ENCODE measurements around the gene STK25. TPM values are rescaled to one million over a fixed set of nuclear protein-coding genes. Genes with fewer than 3 reads are reported as not detected.

Gene STK25
- total RNA-seq, 2 experiments from 2014 or later: 120 to 201 TPM

GRCh38 chr2:241547781-241548450 is 39.5 kb upstream of the STK25 start:
- ChIA-PET CTCF (ENCODE audit: unreplicated experiment) (no interaction called here), POLR2A (no interaction called here)
- Histone ChIP-seq H4K20me1 (ENCODE audit: insufficient read depth, low read length) (no peaks in the 10 kb centered on the region), H2AFZ (ENCODE audit: low read length) (no peak overlapping the region), H3K79me2 (ENCODE audit: insufficient read depth, low read depth, low read length) (no peaks in the 10 kb centered on the region), H3K4me2 (ENCODE audit: low read length) (no peak overlapping the region), H3K27ac (ENCODE audit: low read depth, low read length, poor library complexity, severe bottlenecking) (no peak overlapping the region), H3K9me3 (ENCODE audit: low read length) (no peaks in the 10 kb centered on the region), H3K4me1 (ENCODE audit: insufficient read depth, low read length, poor library complexity, severe bottlenecking) (no peaks in the 10 kb centered on the region), H3K9me2 (ENCODE audit: insufficient read depth, low read length) (no peaks in the 10 kb centered on the region), H3K4me3 (ENCODE audit: low read depth, low read length, poor library complexity, severe bottlenecking) (no peak overlapping the region), H3K36me3 (ENCODE audit: insufficient read depth, low read length) (no peaks in the 10 kb centered on the region)
- TF ChIP-seq EZH2phosphoT487 (IDR thresholded peaks at IDR 0.05; ENCODE audit: borderline replicate concordance, low read depth, low read length) (no peak), CTCF (conservative IDR thresholded peaks at IDR 0.05; ENCODE audit: low read length) (no peak)
- intact Hi-C loops (cut with micrococcal nuclease; ENCODE audit: unreplicated experiment): no loop called here
- DNase-seq (ENCODE audit: low spot score): no peak
- no TSS peak for BruUV-seq (replicated peaks)

- no TSS peak for BruUV-seq (replicated peaks)
- CTCF ChIA-PET (ENCODE audit: unreplicated experiment): no interaction called here
- H3K4me2 ChIP-seq (ENCODE audit: low read length): no peak overlapping the region
Measured at GRCh38 chr2:241546771-241547498, 38.6 kb upstream of the STK25 start.

More at GRCh38 chr2:241546771-241547498, 38.6 kb upstream of the STK25 start:
- no peaks in the 10 kb centered on the region for H3K4me1 ChIP-seq (ENCODE audit: insufficient read depth, low read length, poor library complexity, severe bottlenecking)
- H2AFZ ChIP-seq (ENCODE audit: low read length): no peak overlapping the region
- H3K27ac ChIP-seq (ENCODE audit: low read depth, low read length, poor library complexity, severe bottlenecking): no peak overlapping the region
- no peaks in the 10 kb centered on the region for H4K20me1 ChIP-seq (ENCODE audit: insufficient read depth, low read length)
- intact Hi-C loops (cut with micrococcal nuclease; ENCODE audit: unreplicated experiment): no loop called here
- no peaks in the 10 kb centered on the region for H3K36me3 ChIP-seq (ENCODE audit: insufficient read depth, low read length)
- H3K9me2 ChIP-seq (ENCODE audit: insufficient read depth, low read length): no peaks in the 10 kb centered on the region
- TF ChIP-seq EZH2phosphoT487 (IDR thresholded peaks at IDR 0.05; ENCODE audit: borderline replicate concordance, low read depth, low read length) (no peak), CTCF (conservative IDR thresholded peaks at IDR 0.05; ENCODE audit: low read length) (no peak)
- no peaks in the 10 kb centered on the region for H3K9me3 ChIP-seq (ENCODE audit: low read length)
- no peaks in the 10 kb centered on the region for H3K79me2 ChIP-seq (ENCODE audit: insufficient read depth, low read depth, low read length)
- POLR2A ChIA-PET: no interaction called here
- no peak for DNase-seq (ENCODE audit: low spot score)
- H3K4me3 ChIP-seq (ENCODE audit: low read depth, low read length, poor library complexity, severe bottlenecking): no peak overlapping the region
